Measurements from ENCODE around the gene ZC3H18. TPM values are rescaled to one million over a fixed set of nuclear protein-coding genes. Genes with fewer than 3 reads are reported as not detected.

The ZC3H18 gene
- total RNA-seq, 1 experiment from 2014 or later: 57.8 TPM

DNA sequence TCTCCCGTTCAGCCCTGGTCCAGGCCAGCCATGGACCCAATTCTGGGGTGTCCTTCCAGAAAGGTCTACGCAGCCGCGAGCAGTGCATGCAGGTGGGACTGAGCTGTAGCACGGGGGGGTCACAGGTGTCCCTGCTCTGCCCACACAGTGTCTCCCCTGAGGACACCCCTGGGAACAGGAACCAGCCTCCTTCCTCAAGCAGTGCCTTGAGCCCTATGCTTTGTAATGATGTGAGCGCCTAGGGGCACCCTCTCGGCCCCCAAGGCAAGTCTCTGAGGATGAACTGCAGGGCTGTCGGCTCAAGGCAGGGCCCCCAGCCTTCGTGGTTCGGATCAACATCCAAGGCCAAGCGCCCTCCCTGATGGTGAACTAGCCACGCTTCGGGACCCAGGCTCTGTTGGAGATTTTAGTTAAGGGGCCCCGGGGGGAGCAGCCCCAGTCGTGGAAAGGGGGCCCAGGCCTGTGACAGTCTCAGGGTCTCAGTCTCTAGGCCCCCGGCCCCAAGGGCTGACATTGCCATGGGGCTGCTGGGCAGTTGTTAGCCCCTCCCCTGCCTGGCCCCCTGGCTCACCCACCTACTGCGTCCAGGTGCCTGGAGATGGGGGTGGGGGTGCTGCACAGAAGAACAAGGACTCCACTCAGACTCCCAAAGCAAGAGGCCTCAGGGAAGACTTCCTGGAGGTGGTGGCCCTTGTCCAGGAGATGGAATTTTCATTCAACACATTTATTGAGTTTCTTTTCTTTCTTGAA, 70.5 kb downstream of the ZC3H18 start:
- Histone ChIP-seq H3K79me2 (ENCODE audit: insufficient read depth, low read length) (no peaks in the 10 kb centered on the region), H3K4me2 (ENCODE audit: low read length) (peak overlapping the region; percentile 8; the same call in 1 of the 2 replicates), H3K27ac (ENCODE audit: low read depth, low read length) (no peak overlapping the region), H3K9me3 (ENCODE audit: control insufficient read depth in 1 of 2, insufficient read depth in 1 of 2, low read depth in 1 of 2, low read length in 2 of 2) (no peaks in the 10 kb centered on the region), H3K4me1 (ENCODE audit: control insufficient read depth in 1 of 2, insufficient read depth in 2 of 2, low read length in 2 of 2) (peaks cover 7 to 38% of the 10 kb centered on the region in 2 experiments; a peak in 2 of 4 replicates), H3K9ac (ENCODE audit: low read length) (no peak overlapping the region), H4K20me1 (ENCODE audit: insufficient read depth) (no peaks in the 10 kb centered on the region), H3K9me2 (ENCODE audit: insufficient read depth) (no peaks in the 10 kb centered on the region), H2AFZ (ENCODE audit: low read depth, low read length, poor library complexity, severe bottlenecking) (no peak overlapping the region), H3K27me3 (ENCODE audit: insufficient read depth, low read length) (no peaks in the 10 kb centered on the region), H3K4me3 (replicated peaks in 1 of 2; ENCODE audit: low read depth in 1 of 2, low read length in 2 of 2) (no peak overlapping the region), H3K36me3 (ENCODE audit: control insufficient read depth in 1 of 2, insufficient read depth in 2 of 2, low read length in 2 of 2) (peaks cover 0 to 2% of the 10 kb centered on the region in 2 experiments; a peak in 1 of 4 replicates)
- TF ChIP-seq POLR2AphosphoS5 (IDR thresholded peaks at IDR 0.05; ENCODE audit: low read depth, low read length): 0 out of 2 replicates have a peak, but pooled peaks have one; percentile 3
- no peak for TF ChIP-seq POLR2A (IDR thresholded peaks at IDR 0.05; ENCODE audit: borderline replicate concordance, extremely low read depth, insufficient read depth, insufficient read length)
- ChIA-PET POLR2A (no interaction called here), RAD21 (ENCODE audit: low non-redundant PET in 1 of 2, low total read pairs in 2 of 2, uncharacterized antibody in 2 of 2, unreplicated experiment in 2 of 2) (no interaction called here), CTCF (no interaction called here)
- ATAC-seq (no peak), DNase-seq (ENCODE audit: low read depth, low spot score) (no peak)
- BruUV-seq (replicated peaks): TSS peak; percentile 7
- intact Hi-C loops (cut with micrococcal nuclease): no loop called here

DNA sequence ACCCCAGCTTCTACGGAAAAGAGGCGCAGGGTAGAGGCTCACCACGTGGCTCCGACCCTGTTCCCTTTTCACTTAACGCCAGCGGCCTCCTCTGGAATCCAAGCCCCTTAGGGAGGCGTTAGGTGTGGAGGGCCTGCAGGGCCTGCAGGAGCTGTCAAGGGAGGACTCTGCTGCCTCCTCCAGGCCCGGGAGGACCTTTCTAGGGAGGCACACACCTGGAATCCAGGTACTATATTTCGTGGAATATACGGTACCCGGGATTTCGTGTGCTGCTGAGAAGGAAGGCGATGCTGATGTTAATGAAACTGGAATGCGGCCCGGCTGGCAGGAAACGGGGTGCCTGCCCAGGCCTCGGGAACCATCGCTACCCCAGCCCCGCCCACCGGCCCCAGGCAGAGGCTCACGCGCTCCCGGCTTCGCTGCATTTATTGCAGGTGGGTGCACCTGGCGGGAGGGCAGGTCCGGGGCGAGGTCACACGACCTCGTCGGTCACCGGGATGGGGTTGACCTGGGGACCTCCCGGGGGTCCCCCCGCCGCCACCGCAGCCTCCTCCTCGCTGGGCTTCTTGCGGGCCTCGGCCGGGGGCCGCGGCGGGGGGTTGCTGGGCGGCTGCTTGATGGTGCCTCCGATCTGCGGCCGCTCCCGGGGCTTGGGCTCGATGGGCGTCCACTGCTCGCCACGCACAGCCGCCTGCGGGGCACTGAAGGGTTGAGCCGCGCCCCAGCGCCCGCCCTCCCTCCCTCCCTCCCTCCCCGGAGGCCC, 72.9 kb downstream of the ZC3H18 start:
- no peaks in the 10 kb centered on the region for H3K9me2 ChIP-seq (ENCODE audit: insufficient read depth)
- no peaks in the 10 kb centered on the region for H4K20me1 ChIP-seq (ENCODE audit: insufficient read depth)
- DNase-seq (ENCODE audit: low read depth, low spot score) (no peak), ATAC-seq (peak; percentile 13; the same call in 1 of the 2 replicates)
- intact Hi-C loops (cut with micrococcal nuclease): no loop called here
- H3K9me3 ChIP-seq (ENCODE audit: control insufficient read depth in 1 of 2, insufficient read depth in 1 of 2, low read depth in 1 of 2, low read length in 2 of 2): no peaks in the 10 kb centered on the region
- ChIA-PET RAD21 (ENCODE audit: low non-redundant PET in 1 of 2, low total read pairs in 2 of 2, uncharacterized antibody in 2 of 2, unreplicated experiment in 2 of 2) (no interaction called here), POLR2A (no interaction called here), CTCF (interaction anchor here (0.9 kb wide), 1 partner anchor 29 kb away, joined by 3 read pairs; no protein-coding TSS in a partner anchor)
- H3K27ac ChIP-seq (ENCODE audit: low read depth, low read length): no peak overlapping the region
- H3K4me1 ChIP-seq (ENCODE audit: control insufficient read depth in 1 of 2, insufficient read depth in 2 of 2, low read length in 2 of 2): peaks cover 2 to 31% of the 10 kb centered on the region in 2 experiments; a peak in 2 of 4 replicates
- peaks cover 0 to 3% of the 10 kb centered on the region in 2 experiments; a peak in 1 of 4 replicates for H3K36me3 ChIP-seq (ENCODE audit: control insufficient read depth in 1 of 2, insufficient read depth in 2 of 2, low read length in 2 of 2)
- no peak overlapping the region for H3K9ac ChIP-seq (ENCODE audit: low read length)
- H3K4me2 ChIP-seq (ENCODE audit: low read length): no peak overlapping the region
- no peak overlapping the region for H2AFZ ChIP-seq (ENCODE audit: low read depth, low read length, poor library complexity, severe bottlenecking)
- H3K27me3 ChIP-seq (ENCODE audit: insufficient read depth, low read length): no peaks in the 10 kb centered on the region
- H3K4me3 ChIP-seq (replicated peaks in 1 of 2; ENCODE audit: low read depth in 1 of 2, low read length in 2 of 2): no peak overlapping the region
- TF ChIP-seq, protein P1, sequence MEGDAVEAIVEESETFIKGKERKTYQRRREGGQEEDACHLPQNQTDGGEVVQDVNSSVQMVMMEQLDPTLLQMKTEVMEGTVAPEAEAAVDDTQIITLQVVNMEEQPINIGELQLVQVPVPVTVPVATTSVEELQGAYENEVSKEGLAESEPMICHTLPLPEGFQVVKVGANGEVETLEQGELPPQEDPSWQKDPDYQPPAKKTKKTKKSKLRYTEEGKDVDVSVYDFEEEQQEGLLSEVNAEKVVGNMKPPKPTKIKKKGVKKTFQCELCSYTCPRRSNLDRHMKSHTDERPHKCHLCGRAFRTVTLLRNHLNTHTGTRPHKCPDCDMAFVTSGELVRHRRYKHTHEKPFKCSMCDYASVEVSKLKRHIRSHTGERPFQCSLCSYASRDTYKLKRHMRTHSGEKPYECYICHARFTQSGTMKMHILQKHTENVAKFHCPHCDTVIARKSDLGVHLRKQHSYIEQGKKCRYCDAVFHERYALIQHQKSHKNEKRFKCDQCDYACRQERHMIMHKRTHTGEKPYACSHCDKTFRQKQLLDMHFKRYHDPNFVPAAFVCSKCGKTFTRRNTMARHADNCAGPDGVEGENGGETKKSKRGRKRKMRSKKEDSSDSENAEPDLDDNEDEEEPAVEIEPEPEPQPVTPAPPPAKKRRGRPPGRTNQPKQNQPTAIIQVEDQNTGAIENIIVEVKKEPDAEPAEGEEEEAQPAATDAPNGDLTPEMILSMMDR (IDR thresholded peaks at IDR 0.05 in 2 of 3, conservative IDR thresholded peaks at IDR 0.05 in 1 of 3; ENCODE audit: borderline replicate concordance in 1 of 3, insufficient read depth in 1 of 3, low read depth in 2 of 3, low read length in 2 of 3): 0 out of 6 replicates have a peak, but pooled peaks of 1 of the 3 experiments have one; percentile 8
- TF ChIP-seq EZH2 (IDR thresholded peaks at IDR 0.05) (no peak), CEBPB (IDR thresholded peaks at IDR 0.05; ENCODE audit: low read depth) (no peak)
- H3K79me2 ChIP-seq (ENCODE audit: insufficient read depth, low read length): peaks cover 9% of the 10 kb centered on the region; the same call in 1 of the 2 replicates
- BruUV-seq (replicated peaks): no TSS peak
